EL (cell line): ENCODE measurements around the gene BRME1.
A peak's percentile ranks its signal among the peaks of the same experiment; 100 is the strongest.

ENCODE experiments used
- DNase-seq: peaks from one replicate; pipeline ENCODE4 v3.0.0-alpha.2; 2016

Gene BRME1

GRCh38 chr19:13905634-13906520 is at the start of gene BRME1, which contains the start of gene CC2D1A:
Gene BRME1, minus strand, starts transcription at chr19:13906117. Its CDS starts 1,225 bp downstream, at chr19:13904892.
Gene CC2D1A, plus strand, starts transcription at chr19:13906201. Its CDS starts 241 bp downstream, at chr19:13906442.
- peak; percentile 86 for DNase-seq

- DNase-seq, result no peak
Observed at GRCh38 chr19:13954185-13954584, 48.3 kb upstream of the BRME1 start.

- peak; percentile 71 for DNase-seq
Observed at GRCh38 chr19:13952931-13953531, 47.1 kb upstream of the BRME1 start.

GRCh38 chr19:13952154-13952930 is 46.4 kb upstream of the BRME1 start, which contains the start of gene DCAF15:
Gene DCAF15, plus strand, starts transcription at chr19:13952509. Its CDS starts 4 bp downstream, at chr19:13952513.
- DNase-seq, result peak; percentile 100

DNA sequence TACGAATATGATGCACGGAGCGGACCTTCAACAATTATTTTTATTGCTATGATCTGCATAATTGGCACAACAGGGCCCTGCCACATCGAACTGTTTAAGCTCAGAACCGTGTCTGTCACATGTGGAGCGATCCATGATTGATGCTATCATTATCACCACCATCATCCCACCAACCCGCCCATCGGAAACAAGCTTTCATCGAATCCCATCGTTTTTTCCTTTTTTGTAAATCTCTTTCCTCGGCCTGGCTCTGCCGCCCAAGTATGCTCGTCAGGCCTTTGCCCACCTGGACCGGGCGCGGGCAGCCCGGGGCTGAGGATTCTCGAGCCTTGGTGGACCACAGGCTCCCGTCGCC is 45.9 kb upstream of the BRME1 start:
- no peak for DNase-seq

GRCh38 chr19:13951043-13951442 is 45.1 kb upstream of the BRME1 start:
- no peak for DNase-seq

- DNase-seq, result no peak
Observed at GRCh38 chr19:13946414-13946813, 40.5 kb upstream of the BRME1 start.

GRCh38 chr19:13942023-13942684 is 36.2 kb upstream of the BRME1 start:
- no peak for DNase-seq

DNA sequence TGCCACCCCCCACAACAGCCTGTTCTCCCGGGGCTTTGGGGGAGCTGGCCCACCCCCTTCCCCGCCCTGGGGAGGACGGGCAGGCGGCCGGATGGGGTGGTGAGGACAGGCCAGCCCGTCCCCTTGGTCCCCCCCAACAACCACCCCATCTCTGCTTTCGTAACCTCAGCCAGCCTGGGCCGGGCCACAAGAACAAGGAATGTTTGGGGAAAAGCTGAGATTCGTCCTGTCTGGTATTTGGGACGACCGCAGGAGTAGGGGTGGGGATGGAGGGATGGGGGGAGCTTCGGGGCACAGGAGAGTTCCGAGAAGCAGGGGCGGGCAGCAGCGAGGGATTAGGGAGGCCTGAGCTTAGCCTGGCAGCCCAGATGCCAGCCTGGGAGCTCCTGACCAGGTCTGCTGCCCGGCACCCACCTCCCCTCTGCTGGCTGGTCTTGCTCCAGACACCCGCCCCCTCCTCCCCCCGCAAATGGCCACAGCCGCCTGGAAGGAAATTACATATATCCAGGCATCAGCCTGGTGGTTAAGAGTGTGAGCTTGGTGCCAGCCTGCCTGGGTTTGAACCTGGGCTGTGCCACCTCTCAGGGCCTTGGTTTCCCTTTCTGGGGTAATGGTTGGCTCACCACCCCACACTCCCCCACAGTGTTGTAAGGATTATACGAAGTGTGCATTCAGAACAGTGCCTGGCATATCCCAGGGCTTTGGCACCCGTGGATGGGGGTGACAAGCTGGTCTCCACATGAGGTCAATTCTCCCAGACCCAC is 32.6 kb upstream of the BRME1 start, which contains the start of gene PODNL1:
Gene PODNL1 (minus strand): TSS at position 117 of the 764 bp plus-strand sequence. CDS start 236 bp downstream, outside the sequence.
- DNase-seq, result peak; percentile 79

- DNase-seq, result peak; percentile 17
Observed at GRCh38 chr19:13937479-13938300, 31.8 kb upstream of the BRME1 start.

DNA sequence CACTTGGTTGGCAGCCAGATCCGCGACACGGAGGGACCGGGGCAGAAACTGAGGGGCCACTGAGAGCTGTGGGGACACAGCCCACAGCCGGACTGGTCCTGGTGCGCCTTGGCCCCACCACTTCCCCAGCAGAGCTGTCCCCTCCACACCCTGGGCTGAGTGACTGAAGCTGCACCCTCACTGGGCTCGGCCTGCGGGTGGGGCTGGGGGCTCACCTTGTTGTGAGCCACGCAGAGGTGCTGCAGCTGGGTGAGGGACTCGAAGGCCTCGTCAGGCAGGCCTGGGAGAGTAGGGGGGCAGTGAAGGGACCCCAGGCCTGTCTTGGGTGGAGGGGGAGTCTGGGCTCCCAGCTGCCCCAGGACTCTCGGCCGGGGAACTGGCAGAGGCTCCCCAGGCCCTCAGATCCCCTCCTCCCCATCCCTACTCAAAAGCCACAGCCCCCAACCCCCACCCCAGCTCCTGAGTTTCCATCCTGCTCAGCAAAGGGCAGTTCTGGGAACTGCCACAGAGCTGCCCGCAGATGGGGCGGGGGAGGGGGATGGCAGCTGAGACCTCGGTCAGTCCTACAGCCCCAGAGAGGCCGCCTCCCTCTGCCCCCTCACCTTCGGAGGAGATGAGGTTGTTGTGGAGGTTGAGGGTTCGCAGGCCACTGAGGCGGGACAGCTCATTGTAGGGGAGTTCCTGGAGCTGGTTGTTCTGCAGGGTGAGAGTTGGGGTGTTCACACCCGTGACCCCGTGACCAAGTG is 30.0 kb upstream of the BRME1 start:
- no peak for DNase-seq

- DNase-seq, result no peak
Observed at GRCh38 chr19:13934785-13935109, 28.8 kb upstream of the BRME1 start.

DNA sequence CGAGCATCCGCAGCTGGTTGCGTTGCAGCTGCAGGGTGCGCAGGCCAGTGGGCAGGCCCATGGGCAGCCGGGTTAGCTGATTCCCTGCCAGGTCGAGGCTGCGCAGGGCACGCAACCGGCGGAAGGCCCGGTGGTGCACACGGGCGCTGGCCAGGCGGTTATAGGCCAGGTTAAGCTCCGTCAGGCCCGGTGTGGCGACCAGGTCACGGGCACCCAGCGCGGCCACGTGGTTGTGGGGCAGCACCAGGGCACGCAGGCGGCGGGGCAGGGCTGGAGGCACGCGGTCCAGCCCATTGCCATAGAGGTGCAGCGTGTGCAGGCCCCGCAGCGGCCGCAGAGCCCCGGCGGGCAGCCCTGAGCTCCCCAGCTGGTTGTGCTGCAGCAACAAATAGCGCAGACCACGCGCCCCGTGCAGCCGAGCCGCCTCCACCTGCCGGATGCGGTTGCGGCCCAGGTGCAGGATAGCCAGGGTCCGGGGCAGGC is 27.0 kb upstream of the BRME1 start:
- DNase-seq, result no peak

DNA sequence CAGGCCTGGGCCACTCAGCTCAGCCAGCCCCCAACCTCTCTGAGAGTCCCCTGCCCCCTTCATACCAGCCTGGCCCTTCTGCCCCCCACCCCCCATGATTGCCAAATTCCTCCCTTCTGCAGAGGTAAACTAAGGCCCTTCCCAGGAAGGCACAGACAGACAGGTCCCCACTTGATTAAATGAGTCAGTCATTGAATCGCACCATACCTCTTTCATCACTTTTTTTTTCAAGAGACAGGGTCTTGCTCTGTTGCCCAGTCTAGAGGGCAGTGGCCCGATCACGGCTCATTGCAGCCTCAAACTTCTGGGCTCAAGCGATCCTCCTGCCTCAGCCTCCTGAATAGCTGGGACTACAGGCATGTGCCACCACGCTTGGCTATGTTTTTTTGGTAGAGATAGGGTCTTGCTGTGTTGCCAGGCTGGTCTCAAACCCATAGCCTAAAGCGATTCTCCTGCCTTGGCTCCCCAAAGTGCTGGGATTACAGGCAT is 26.3 kb upstream of the BRME1 start:
- no peak for DNase-seq

DNA sequence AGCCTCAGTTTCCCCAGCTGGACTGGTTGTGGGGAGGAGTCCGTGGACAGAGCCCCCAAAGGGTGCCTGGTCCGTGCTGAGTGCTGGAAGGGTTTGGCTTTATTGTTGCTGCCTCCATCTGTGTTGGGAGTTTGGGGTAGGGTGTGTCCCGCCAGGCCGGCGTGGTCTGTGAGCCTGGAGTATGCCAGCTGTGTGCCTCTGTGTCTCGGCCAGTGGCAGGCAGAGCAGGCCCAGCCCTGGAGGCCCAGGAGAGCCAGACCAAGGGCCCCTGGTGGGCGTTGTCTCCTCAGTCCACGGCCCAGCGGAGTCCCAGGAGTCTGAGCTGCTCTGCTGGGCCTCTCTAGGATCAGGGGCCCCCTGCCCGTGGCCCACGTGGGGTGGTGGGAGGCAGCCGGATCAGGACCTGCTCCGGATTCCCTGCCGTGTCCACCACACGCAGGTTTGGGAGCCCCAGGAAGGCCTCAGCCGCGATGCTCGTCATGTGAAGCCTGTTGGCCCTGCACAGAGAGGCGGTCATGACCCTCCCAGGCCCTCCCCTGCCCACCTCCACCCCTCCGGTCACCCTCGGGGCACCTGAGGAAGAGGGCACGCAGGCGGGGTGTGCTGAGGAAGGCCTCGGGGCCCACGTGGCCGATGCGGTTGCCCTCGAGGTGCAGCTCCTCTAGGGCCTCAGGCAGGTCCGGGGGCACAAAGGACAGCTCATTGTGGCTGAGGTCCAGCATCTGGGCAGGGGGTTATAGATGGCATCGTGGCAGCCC is 25.7 kb upstream of the BRME1 start:
- no peak for DNase-seq

- no peak for DNase-seq
Observed at GRCh38 chr19:13930402-13930801, 24.5 kb upstream of the BRME1 start.

DNA sequence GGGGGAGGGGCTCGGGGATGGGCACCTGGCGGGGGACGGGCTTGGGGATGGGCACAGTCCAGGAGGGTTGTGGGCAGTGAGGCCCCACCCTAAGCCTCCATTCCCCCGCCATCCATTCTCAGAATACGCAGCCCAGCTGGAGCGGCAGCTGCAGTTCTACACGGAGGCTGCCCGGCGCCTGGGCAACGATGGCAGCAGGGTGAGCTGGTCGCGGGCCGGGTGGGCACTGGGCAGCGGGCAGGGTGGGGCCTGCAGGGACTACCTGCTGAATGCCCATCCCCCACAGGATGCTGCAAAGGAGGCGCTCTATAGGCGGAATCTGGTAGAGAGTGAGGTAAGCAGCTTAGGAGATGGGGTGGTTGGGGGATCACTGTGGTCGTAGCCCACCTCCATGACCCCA is 24.0 kb upstream of the BRME1 start:
- no peak for DNase-seq

DNA sequence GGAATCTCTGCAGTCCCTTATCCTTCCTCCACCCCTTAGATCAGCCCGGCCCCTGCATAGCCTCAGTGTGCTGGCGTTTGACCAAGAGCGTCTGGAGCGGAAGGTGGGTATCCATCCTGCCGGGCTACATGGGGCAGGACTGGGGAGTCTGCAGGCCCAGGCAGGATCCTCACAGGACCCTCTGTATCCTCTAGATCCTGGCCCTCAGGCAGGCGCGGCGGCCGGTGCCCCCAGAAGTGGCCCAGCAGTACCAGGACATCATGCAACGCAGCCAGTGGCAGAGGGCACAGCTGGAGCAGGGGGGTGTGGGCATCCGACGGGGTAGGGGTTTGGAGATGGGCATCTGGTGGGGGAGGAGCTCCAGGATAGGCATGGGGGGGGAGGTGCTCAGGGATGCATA is 23.4 kb upstream of the BRME1 start:
- no peak for DNase-seq

DNA sequence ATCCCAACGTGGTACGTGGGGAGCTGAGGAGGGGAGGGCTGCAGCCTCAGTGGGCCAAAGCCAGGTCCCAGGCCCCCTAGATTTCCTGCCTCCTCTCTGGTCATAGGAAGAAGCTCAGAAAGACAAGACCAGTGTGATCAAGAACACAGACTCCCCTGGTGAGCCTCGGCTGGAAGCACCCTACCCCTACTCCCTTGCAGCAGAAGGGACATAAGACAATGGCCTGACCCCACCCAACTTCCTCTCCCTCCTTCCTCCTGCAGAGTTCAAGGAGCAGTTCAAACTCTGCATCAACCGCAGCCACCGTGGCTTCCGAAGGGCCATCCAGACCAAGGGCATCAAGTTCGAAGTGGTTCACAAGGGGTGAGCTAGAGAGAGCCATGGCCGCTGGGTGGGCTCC is 20.8 kb upstream of the BRME1 start:
- no peak for DNase-seq
